HG02759 (cell line): ENCODE measurements around the gene SH3BP2.

Experiments
- ATAC-seq: cut with Tn5 transposase; IDR thresholded peaks from one replicate; pipeline ENCODE4 v1.9.1; 2021; ENCODE audit warnings: mild to moderate bottlenecking, moderate library complexity; ENCODE audit not compliant: unreplicated experiment

The SH3BP2 gene

DNA sequence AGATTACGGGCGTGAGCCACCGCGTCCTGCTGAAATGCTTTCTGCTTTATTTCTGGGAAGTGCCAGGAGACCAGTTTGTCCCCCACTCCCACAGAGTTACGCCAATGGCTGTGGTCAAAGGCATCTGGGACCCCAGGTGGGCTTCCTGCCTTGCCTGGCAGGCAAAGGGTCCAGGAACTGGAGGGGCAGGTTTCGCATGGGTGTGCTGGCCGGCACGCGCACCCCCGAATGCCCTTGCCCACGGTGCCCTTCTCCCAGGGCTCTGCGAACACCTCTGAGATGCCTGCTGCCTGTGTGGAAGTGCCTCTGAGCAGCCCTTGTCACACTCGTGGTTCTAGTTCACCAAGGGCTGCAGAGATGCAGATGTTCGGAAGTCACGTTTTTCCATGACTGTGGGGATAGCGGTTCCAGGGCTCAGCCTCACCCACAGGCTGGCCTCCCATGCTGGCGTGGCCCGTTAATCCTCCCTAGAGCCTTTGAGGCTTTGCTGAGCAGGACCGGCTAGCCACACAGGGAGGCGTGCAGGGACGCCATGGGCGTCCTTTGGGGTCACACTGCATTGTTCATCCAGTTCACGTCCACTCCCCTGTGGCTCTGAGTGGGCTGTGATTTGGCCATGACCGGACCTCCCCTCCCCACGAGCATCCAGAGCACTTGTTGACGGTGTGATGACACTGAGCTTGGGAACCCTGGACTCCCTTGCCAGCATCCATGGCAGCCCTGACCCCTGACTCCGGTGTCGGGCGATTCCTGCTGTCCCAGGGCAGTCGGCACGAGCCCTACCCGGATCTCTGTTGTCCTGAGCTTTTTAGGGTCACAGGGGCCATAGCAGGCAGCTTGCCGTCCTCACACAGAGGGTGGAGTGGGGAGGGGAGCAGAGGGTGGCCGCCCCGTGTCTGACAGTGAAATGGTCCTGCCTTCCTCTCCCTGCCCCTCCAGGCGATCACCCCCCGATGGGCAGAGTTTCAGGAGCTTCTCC lies 38.0 kb downstream of the SH3BP2 start:
- no peak for ATAC-seq

DNA sequence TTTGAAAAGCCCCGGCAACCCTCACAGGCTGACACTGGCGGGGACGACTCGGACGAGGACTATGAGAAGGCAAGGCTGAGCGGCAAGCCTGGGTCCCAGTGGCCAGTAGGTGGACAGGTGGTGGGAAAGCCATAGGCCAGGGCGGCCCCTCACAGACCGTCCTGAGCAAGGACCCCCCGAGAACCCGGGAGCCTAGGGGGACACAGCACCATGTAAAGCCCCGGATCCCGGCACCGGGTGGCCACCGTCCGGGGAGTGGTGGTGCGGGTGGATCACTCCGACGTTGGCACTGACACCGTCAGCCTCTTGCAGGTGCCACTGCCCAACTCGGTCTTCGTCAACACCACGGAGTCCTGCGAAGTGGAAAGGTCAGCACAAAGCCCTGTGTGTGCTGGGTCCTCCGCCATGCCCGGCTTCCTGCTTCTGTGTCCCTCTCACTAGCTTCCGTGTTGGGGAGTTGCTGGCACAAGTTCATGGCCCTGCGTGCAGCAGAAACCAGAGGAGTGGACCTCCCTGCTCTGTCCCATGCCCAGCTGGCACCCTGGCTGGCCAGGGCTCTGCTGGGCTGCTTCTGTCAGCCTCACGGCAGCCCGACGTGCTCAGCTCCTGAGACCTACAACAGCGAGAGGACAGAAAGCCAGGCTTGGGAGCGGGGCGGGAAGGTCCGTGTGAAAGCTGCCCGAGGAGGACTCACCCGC lies 38.9 kb downstream of the SH3BP2 start:
- ATAC-seq = no peak

DNA sequence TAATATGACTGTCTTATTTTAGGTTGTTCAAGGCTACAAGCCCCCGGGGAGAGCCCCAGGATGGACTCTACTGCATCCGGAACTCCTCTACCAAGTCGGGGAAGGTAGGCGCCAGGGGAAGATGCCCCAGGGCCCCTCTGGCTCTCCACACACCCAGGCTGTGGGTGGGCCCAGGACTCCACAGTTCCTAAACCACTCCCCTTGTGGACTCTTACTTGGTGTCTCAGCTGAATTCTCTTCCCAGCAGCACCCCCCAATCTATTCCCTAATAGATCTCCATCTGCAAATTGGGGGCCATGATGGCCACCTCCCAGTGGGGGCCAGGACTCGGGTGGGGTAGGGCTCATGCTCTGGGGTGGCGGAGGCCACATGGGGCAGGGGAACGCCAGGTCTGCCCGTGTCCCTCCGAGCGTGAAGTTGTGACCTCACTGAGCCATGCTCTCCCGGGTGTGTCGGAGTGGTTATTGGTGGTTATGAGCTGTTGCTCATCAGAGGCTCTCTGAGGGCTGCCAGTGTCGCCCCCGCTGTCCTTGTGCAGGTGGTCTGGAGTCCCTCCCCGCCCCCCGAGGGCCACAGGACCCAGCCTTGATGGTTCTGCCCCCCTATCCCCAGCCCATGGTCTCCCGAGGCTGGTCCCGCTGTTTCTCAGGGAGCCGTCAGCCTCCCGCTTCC lies 39.6 kb downstream of the SH3BP2 start:
- peak; percentile 74 for ATAC-seq

DNA sequence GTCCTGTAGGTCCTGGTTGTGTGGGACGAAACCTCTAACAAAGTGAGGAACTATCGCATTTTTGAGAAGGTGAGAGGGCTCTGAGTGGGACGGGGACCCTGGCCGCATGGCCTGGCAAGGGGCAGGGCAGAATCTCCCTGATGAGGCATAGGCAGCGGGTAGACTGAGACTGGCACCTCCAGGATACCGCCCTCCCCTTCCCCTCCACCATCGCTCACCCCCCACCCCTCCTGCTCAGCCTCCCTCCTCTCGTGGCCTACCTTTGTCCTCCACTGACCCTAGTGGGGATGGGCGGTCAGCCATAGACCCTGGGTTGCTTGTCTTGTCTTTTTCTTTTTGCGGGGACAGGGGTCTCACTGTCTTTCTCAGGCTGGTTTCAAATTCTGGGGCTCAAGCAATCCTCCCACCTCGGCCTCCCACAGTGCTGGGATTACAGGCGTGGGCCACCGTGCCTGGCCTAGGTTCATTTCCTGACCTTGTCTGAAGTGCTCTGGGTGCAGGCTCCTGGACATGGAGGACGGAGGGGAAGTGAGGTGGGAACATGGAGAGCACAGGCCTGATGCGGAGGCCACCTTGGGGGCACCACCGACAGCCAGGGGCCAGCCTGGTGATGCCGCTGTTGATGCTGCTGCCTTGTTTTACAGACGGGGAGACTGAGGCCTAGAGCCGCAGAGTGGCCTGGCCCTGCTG lies 40.2 kb downstream of the SH3BP2 start:
- ATAC-seq = no peak

DNA sequence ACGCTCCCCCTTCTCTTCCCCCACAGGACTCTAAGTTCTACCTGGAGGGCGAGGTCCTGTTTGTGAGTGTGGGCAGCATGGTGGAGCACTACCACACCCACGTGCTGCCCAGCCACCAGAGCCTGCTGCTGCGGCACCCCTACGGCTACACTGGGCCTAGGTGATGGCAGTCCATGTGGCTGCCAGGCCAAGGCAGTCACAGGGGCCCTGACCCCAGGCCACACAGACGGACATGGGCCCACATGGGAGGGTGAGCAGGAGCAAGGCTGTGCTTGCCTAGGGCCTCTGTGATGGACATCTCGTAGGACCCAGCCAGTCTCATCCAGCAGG lies 40.8 kb downstream of the SH3BP2 start:
- no peak for ATAC-seq

DNA sequence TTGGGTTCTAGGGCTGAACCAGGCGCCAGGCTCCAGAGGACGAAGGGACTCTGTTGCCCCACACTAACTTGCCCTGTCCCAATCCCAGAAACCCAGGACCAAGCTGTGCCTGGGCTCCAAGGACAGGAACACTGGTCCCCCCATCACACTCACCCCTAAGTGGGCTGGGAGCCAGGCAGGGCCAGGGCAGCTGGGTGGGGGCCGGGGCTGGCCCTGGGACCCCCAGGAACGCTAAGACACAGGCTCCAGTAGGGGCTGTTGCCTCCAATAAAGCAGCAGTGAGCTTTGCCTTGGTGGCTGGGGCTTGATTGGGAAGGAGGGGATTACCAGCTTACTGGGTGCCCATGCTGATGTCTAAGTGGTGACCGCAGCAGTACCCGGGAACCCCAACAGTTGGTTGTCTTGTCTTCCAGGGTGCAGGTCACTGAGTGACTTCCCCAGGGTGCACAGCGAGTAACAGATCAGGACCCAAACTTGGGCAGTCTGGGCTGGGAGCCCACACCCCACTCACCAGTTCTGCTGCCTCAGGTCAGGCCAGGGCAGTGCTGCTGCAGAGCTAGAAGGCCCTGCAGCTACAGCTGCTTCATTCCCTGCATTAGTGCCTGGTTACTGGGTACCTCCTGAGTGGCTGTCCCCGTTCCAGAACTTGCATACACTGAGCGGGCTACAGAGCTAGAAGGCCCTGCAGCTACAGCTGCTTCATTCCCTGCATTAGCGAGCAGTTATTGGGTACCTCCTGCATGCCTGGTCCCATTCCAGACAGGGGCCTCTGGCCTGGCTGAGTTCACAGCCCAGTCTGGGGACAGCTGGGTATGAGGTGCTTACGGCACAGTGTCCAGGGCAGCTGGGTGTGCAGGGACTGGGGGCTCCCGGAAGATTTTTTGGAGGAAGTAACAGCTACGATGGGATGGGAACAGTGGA lies 41.4 kb downstream of the SH3BP2 start:
- no peak for ATAC-seq

DNA sequence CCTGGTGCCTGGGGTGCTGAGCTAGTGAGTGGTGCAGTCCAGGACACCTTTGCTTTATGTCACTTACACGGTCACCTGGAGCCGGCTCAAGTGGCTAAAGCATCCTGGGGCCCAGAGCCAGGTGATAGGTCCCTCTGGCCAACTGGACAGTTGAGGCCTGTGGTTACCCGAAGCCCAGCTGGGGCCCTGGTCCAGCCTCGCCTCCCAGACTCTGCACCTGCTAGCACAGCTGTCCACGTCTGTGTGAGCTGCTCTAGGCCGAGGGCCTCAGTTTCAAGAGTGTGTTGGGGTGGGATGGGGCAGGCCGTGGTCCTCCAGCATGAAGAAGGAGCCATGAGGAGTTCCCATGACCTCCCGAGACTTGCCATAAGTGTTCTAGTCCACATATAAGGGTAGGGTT lies 43.1 kb downstream of the SH3BP2 start:
- ATAC-seq = no peak

DNA sequence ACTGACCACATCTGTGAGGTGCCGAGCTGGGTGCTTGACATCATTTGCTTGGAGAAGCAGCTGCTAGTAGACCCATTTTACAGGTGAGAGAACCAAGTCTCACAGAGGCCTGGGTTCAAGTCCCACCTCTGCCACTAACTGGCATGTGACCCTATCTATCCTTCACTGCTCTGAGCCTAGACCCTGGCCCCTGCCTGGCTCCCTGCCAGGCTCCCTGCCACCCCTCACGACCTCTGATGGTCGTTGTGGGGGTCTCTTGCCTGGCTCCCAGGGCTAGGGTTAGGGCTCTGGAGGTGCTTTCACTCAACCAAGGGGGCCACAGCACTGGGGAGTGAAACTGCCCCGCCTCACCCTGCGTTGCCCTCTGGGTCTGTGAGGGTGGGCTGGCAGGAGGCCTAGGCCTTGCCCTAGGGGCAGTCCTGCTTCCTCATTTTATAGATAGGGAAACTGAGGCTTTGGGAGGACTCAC lies 43.5 kb downstream of the SH3BP2 start:
- ATAC-seq = no peak

DNA sequence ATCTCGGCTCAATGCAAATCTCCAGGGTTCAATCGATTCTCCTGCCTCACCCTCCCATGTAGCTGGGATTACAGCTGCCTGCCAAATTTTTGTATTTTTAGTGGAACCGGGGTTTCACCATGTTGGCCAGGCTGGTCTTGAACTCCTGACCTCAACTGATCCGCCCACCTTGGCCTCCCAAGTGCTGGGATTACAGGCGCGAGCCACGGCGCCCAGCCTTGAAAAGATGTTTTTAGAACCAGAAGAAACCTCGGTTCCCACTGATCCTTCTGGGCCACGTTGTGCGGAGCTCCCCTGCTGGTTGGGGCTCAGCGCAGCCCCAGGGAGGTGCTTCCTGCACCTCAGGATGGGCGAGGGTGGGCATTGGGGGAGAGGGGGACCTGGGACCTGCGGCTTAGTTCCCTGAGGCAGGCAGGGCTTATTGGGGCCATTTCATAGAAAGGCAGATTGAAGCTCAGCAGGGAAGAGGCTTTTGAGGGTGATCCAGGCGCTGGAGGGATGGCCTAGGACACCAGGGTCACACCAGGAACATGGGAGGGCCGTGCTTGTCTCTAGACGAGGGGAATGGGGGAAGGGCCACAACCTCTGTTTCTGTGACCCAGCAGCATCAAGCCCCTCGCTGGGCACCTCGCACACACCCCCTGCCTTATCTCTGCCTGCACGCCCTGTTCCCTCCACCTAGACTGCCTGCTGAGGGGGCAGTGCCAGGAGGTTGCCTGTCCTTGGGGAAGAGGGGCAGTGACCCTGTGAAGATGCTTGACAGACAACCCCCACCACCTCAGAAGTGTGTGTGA lies 44.4 kb downstream of the SH3BP2 start:
- ATAC-seq = no peak

DNA sequence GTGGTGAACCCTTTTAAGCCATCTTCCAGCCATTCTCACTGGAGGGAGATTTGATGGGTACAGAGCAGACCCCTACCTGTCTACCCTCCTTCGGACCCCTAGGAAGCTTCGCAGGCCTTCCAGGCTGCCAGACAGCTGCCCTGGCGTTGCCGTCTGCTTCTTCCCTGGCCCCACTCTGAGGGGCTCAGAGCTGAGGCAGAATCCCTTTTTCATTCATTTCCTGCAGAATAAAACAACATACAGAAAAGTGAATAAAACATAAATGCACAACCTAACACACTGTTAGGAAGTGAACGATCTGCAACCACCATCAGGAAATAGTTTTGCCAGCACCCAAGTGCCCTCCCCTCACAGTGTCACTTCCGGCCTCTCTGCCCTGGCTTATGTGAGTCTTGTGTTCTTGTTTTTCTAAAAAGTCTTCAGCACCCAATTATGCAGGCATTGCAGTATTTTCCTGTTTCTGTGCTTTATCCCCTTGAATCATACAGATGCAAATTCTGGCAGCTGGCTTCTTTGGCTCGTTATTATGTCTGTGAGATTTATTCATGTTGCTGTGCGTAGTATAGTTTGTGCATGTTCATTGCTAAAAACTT lies 45.1 kb downstream of the SH3BP2 start:
- no peak for ATAC-seq

DNA sequence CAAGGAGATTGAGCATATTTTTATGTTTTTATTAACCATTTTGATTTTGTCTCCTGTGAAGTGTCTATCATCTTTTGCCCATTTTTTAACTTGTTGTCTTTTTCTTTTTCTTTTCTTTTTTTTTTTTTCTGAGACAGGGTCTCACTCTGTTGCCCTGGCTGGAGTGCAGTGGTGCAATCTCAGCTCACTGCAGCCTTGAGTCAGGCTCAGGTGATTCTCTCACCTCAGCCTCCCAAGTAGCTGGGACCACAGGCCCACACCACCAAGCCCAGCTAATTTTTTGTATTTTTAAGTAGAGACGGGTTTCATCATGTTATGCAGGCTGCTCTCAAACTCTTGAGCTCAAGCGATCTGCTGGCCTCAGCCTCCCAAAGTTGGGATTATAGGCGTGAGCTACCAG lies 46.2 kb downstream of the SH3BP2 start:
- no peak for ATAC-seq

DNA sequence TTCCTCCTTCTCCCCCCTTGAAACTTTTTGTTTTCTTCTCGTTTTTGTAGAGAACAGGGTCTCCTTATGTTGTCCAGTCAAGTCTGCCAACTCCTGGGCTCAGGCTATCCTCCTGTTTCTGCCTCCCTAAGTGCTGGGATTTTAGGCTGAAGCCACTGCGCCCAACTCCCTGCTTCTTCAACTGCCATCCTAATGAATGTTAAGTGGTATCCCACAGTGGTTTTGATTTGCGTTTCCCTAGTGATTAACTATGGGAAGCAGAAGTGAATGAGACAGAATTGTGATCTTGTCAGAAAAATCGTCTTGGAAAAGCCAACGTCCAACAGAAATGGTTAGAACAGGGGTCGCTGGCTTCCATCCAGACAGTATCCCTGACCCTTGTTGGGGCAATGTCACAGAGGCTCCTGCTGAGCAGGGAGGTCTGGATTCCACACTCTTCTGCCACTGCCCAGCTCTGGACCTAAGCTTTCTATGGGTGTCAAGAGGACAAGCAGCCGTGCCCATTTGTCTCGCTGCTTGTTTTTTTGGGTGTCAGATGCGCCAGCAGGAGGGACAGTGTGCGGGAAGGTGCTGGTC lies 49.9 kb downstream of the SH3BP2 start:
- ATAC-seq = no peak

DNA sequence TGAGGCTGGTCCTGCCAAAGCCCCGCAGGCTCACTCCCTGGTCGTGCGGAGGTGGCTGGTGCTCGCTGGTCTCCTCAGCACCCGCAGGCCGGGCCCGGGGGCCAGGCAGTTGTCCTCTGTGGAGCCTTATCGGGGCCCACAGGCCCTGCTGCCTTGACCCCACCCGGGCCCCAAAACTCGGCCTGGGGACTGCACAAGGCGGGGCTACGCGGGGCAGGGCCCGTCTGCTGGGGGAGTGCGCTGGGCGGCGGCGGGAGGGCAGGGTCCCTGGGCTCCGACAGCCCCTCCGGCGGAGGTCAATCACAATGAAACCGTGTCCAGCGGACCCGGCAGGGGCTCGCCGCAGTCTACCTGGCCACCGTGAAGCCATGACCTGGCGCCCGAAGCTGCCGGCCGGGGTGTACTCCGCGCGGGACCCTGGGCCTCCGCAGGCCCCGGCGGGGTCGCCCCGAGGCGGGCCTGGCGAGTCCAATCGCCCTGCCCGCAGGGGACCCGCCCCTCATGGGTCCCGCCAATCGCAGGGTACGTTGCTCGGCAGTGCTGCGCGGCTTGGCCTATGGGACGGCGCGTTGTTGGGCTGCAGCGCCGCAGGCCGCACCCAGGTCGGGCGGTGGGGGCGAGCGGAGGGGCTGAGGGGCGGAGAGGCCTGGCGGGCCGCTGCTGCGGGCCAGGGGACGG lies 50.5 kb downstream of the SH3BP2 start, which contains the start of gene ADD1:
TSS of gene ADD1 (plus strand) at position 582 of the 678 bp plus-strand sequence. CDS start 32,072 bp downstream, outside the sequence.
- ATAC-seq = peak; percentile 90

DNA sequence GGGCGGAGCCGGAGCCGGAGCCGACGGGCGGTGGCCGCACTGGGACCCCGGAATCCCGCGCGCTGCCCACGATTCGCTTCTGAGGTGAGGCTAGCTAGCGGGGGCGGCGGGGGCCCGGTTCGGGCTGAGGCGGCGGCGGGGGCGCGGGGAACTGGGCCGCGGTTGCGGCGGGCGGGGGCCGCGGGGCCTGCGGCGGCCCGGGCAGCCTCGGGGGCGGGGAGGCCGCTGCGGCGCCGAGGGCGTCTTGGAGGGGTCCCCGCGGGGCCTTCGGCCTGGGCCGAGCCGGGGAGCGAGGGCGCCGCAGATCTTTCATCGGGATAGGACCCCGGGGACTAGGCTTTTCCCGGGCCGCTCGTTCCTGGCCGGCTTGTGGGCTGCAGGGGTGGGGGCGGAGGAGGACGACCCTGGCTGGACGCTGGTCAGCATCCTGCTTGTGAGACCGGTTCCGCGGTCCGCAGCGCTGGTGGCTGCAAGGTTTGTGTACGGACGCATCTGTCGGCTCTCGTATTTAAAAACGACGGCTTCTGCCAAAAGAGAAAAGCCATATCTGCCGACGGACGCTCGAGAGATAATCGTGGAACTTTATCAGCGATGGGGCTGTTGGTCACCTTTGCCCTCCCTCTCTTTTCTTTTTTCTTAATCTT lies 51.2 kb downstream of the SH3BP2 start:
- no peak for ATAC-seq

DNA sequence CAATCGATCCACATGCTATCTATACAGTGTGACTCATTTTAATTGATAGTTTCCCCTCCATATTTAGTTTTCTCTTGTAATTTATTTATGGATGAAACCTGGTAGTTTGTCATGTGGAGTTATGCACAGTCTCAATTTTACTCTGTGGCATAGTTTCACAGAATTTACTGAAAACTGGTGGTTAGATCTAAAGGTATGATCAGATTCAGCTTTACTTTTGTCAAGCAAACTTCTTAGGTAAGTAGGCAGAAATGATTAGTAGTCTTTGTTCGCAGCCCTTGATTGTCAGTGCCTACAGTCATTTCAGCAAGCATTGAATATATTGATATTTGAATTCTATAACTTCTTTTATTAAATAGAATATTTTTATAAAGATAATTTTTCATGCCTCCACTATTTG lies 53.3 kb downstream of the SH3BP2 start:
- ATAC-seq = no peak

DNA sequence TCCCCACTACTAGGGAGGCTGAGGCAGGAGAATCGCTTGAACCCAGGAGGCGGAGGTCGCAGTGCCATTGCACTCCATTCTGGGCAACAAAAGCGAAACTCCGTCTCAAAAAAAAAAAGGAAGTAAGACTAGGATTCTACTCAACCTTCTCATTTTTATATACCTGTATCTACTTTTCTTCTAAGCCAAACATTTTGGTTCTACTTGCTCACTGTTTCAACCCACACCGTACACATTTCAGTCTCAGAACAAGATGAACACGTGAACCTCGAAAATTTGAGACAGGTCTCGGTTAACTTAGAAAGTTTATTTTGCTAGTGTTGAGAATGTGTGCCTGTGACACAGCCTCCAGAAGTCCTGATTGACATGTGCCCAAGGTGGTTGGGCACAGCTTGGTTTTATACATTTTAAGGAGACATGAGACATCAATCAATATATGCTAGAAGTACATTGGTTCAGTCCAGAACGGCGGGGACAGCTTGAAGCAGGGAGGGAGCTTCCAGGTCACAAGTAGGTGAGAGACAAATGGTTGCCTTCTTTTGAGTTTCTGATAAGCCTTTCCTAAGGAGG lies 54.5 kb downstream of the SH3BP2 start:
- no peak for ATAC-seq

DNA sequence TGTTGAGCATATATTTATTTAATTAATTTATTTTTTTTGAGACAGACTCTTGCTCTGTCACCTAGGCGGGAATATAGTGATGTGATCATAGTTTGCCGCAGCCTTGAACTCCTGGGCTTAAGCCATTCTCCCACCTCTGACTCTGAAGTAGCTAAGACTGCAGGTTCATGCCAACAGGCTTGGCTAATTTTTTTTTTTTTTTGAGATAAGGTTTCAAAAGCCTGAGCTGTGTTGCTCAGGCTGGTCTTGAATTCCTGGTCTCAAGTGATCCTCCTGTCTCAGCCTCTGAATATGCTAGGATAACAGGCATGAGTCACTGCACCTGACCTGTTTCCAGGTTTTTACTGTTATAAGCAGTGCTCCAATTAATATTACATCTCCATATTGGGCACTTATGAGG lies 55.6 kb downstream of the SH3BP2 start:
- no peak for ATAC-seq
